GM21619 (cell line): ENCODE results near the gene NDUFV2.

Source experiments
- ATAC-seq: cut with Tn5 transposase; IDR thresholded peaks from one replicate; pipeline ENCODE4 v1.9.1; 2021; ENCODE audit not compliant: unreplicated experiment

The NDUFV2 gene

GRCh38 chr18:9102508-9103375 is at the start of gene NDUFV2:
Gene NDUFV2 (plus strand): TSS chr18:9102699. CDS start chr18:9102744, 45 bp downstream.
- peak; percentile 91 for ATAC-seq

- no peak for ATAC-seq
Measured at GRCh38 chr18:9053814-9054213, 48.7 kb upstream of the NDUFV2 start.

GRCh38 chr18:9055185-9055584 is 47.3 kb upstream of the NDUFV2 start:
- ATAC-seq = peak; percentile 71

- ATAC-seq = no peak
Measured at GRCh38 chr18:9055626-9056025, 46.9 kb upstream of the NDUFV2 start.

- no peak for ATAC-seq
Measured at GRCh38 chr18:9057646-9058045, 44.9 kb upstream of the NDUFV2 start.

- no peak for ATAC-seq
Measured at GRCh38 chr18:9058406-9058805, 44.1 kb upstream of the NDUFV2 start.

GRCh38 chr18:9062418-9062751 is 40.1 kb upstream of the NDUFV2 start:
- no peak for ATAC-seq

GRCh38 chr18:9065864-9066263 is 36.6 kb upstream of the NDUFV2 start:
- ATAC-seq = no peak

GRCh38 chr18:9066358-9066757 is 36.1 kb upstream of the NDUFV2 start:
- peak; percentile 27 for ATAC-seq

GRCh38 chr18:9066817-9067306 is 35.6 kb upstream of the NDUFV2 start:
- ATAC-seq = peak; percentile 68

GRCh38 chr18:9067823-9068222 is 34.7 kb upstream of the NDUFV2 start:
- ATAC-seq = no peak

GRCh38 chr18:9068346-9068745 is 34.2 kb upstream of the NDUFV2 start:
- ATAC-seq = no peak

GRCh38 chr18:9069601-9070000 is 32.9 kb upstream of the NDUFV2 start:
- no peak for ATAC-seq

- ATAC-seq = no peak
Measured at GRCh38 chr18:9070212-9070611, 32.3 kb upstream of the NDUFV2 start.

GRCh38 chr18:9079818-9080528 is 22.5 kb upstream of the NDUFV2 start:
- ATAC-seq = no peak

- no peak for ATAC-seq
Measured at GRCh38 chr18:9081940-9082339, 20.6 kb upstream of the NDUFV2 start.

- ATAC-seq = peak; percentile 84
Measured at GRCh38 chr18:9082711-9083510, 19.6 kb upstream of the NDUFV2 start.

GRCh38 chr18:9086015-9086414 is 16.5 kb upstream of the NDUFV2 start:
- ATAC-seq = no peak

GRCh38 chr18:9086624-9087023 is 15.9 kb upstream of the NDUFV2 start:
- no peak for ATAC-seq

- no peak for ATAC-seq
Measured at GRCh38 chr18:9087144-9087543, 15.4 kb upstream of the NDUFV2 start.

GRCh38 chr18:9088252-9088651 is 14.2 kb upstream of the NDUFV2 start:
- ATAC-seq = no peak
